ENCODE data around the gene DNAH11.
"Not testable (repeated sequence)": the region's sequence is repeated elsewhere in the genome, so short reads cannot be mapped to it uniquely, and the experiment has no call there.

Gene DNAH11

GRCh38 chr7:21617513-21617912 is 74.7 kb downstream of the DNAH11 start:
- DNase-seq (ENCODE audit: low read depth), result no peak

DNA sequence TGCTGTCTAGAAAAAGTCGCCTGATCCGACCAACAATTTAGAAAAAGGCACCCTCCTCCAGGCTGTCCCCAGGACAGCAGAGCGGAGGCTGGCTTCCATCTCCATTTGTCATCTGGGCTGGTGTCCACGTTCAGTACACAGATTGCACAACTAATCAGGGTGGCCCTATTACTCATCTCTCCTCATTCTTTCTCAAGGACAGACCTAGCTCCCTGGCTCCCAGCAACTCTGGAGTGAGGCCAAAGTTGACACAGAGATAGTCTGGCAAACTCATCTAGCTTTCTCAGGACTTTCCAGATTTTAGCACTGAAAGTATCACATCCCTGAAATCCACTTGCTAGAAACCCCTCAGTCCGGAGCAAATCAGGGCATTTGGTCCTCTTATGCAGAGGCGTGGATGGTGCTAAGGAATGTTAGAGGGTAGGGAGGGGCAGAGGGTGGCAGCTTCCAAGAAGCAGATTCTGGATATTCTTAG is 75.1 kb downstream of the DNAH11 start:
- no peak for DNase-seq (ENCODE audit: low read depth)

DNA sequence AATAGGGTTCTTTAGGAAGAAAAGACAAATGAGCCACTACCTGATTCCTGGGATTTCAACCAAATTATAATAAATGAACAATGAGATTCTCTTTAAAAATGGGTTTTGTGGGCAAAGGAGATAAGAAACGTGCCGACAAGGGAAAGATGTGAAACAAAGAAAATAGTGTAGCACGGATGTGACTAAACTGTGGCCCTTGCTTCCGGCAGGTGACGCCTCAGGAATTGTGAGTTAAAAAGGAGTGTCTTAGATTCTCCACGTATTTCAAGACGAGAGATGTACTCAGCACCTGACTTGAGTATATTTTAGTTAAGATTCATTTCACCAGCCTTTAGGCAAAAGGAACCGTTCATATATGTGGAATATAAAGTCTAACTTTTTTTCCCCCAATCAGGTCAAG is 75.9 kb downstream of the DNAH11 start:
- DNase-seq (ENCODE audit: low read depth), result no peak

- no peak for DNase-seq (ENCODE audit: low read depth)
Observed at GRCh38 chr7:21620054-21620453, 77.2 kb downstream of the DNAH11 start.

DNA sequence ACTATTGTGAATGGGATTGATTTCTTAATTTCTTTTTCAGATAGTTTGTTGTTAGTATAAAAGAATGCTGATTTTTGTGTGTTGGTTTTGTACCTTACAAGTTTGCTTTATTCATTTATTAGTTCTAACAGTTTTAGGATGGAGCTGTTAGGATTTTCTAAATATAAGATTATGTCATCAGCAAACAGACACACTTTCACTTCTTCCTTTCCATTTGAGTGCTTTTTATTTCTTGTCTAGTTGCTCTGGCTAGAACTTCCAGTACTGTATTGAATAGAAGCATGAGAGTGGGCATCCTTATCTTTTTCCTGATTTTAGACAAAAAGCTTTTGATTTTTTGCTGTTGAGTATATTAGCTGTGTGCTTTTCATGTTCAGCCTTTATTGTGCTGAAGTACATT is 81.5 kb downstream of the DNAH11 start:
- no peak for DNase-seq (ENCODE audit: low read depth)

DNA sequence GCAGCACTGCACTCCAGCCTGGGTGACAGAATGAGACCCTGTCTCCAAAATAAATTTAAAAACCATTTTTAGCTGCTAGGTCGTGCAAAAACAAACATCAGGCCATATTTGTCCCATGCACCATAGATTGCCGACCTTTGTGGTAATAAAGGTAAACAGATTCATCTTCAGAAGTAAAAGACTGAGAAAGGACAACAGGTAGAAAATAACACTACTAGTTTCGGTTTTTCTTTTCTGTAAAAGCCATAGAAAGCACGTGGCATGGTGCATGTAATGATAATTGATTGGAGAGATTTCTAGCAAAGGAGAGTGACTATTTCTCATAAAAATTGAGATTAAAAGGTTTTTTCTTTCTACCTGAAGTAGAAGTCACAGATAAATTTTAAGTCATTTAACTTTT is 93.9 kb downstream of the DNAH11 start:
- DNase-seq (ENCODE audit: low read depth), result no peak

- DNase-seq (ENCODE audit: low read depth), result no peak
Observed at GRCh38 chr7:21639206-21639868, 96.5 kb downstream of the DNAH11 start.

- no peak for DNase-seq (ENCODE audit: low read depth)
Observed at GRCh38 chr7:21640105-21640504, 97.3 kb downstream of the DNAH11 start.

- no peak for DNase-seq (ENCODE audit: low read depth)
Observed at GRCh38 chr7:21641546-21641945, 98.7 kb downstream of the DNAH11 start.

GRCh38 chr7:21642422-21642821 is 99.6 kb downstream of the DNAH11 start:
- DNase-seq (ENCODE audit: low read depth), result no peak

DNA sequence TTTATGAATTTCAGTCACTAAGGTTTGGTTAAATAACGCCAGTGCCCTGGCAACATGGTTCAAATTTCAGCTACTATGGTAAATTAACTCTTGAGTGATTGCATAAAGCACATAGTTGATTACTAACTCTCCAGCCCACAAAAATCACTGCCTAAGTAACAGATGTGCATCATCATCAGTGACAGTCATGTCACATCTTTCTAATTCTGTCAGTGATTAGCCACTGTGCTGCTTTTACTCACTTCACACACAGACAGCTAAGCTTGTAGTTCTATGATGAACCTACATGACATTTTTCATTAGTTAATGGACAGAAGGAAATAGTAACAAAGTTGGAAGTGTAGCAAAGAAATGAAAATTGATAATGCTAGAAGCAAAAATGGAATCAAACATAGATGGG is 108.9 kb downstream of the DNAH11 start:
- no peak for DNase-seq (ENCODE audit: low read depth)

- no peak for DNase-seq (ENCODE audit: low read depth)
Observed at GRCh38 chr7:21653623-21654022, 110.8 kb downstream of the DNAH11 start.

DNA sequence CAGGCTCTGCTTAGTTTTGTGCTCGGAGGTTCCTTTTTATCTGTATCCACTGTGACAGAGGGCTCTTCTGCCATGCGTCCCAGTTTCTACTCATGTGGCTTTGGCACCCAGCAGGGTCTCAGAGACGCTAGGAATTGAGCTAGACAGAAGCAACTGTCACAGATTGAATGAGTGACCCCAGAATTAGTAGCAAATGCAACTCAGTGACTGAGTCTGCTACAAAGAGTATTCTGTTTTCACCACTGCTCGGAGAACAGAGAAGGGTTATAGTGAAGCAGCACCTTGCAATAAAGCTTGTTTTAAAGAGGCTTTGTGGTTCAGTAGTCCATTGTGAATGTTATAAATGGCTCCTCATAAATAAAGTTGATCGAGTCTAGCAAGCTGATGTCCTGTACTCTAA is 113.2 kb downstream of the DNAH11 start:
- DNase-seq (ENCODE audit: low read depth), result no peak

DNA sequence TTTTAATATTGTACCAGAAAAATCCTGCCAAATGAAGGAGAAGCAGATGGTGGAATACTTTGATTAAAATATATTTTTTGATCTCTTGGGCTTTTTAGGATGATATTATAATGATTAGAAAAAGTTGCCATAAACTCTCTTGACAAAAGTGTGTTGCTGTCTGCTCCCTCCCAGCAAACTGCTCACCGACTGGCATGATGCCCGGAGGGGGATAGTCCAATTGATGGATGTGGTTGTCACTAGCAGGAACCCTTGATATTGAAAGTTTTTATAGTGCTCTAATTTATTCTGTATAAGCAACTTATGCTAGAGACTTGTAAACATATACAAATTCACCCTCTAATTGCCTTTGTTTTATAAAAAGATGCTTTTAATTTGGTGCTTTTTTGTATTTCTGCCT is 114.0 kb downstream of the DNAH11 start:
- no peak for DNase-seq (ENCODE audit: low read depth)

DNA sequence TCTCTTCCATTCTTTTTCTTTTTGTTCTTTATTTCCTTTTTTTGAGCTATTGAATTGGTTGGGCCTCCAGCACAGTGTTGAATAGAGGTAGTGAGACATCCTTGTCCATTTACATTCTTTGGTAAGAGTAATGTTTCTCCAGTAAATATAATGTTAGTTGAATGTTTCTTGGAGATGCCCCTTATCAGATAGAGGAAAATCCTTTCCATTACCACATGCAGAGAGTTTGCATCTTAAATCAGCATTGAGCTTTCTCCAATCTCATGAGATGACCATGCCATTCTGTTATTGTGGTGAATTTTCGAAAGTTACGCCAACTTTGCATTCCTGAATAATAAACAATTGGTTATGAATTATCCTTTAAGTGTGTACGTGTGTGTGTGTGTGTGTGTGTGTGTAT is 127.7 kb downstream of the DNAH11 start:
- no peak for DNase-seq (ENCODE audit: low read depth)

GRCh38 chr7:21671859-21672258 is 129.0 kb downstream of the DNAH11 start:
- DNase-seq (ENCODE audit: low read depth), result no peak

GRCh38 chr7:21675255-21675654 is 132.4 kb downstream of the DNAH11 start:
- no peak for DNase-seq (ENCODE audit: low read depth)

GRCh38 chr7:21690705-21691104 is 147.9 kb downstream of the DNAH11 start:
- DNase-seq (ENCODE audit: low read depth), result no peak

DNA sequence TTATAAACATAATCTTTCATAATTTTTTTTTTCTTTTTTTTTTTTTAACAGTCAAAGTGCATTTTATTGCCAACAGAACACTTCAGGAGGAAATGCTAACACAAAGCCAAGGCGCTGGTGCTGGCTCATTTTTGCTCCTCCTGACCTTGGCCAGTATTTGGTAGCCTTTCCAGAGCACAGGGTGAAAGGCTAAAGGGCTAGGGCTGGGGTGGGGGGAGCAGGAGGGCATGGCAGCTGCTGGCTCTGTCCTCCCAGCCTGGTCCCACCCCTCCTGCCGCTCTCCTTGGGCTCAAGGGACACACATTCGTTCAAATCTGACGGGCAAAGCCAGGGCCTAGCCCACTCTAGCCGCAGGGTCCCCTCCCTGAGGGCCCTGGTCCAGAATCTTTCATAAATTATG is 148.3 kb downstream of the DNAH11 start:
- not testable (repeated sequence) for DNase-seq (ENCODE audit: low read depth)

- DNase-seq (ENCODE audit: low read depth), result not testable (repeated sequence)
Observed at GRCh38 chr7:21700587-21700986, 157.7 kb downstream of the DNAH11 start.

DNA sequence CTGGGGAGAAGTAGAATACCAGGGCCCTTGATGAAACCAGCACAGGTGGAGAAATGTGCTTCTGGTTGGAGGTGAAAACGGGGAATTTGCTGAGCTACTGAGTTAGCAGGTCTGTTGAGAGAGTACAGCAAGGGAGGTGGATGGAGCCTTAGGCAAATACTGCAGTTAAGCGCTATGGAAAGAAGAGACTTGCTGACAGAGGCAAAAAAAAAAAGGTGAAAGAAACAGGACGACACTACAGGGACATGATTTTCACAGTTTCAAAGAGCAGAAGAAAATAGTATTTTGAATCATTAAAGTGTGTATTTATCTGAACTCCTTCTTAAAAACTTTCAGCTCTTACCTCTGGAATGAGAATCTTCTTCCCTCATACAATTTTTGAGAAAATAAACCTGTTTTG is 159.5 kb downstream of the DNAH11 start:
- DNase-seq (ENCODE audit: low read depth), result no peak

- no peak for DNase-seq (ENCODE audit: low read depth)
Observed at GRCh38 chr7:21704359-21704758, 161.5 kb downstream of the DNAH11 start.

GRCh38 chr7:21706131-21706530 is 163.3 kb downstream of the DNAH11 start:
- DNase-seq (ENCODE audit: low read depth), result no peak

- DNase-seq (ENCODE audit: low read depth), result no peak
Observed at GRCh38 chr7:21707566-21707965, 164.7 kb downstream of the DNAH11 start.

DNA sequence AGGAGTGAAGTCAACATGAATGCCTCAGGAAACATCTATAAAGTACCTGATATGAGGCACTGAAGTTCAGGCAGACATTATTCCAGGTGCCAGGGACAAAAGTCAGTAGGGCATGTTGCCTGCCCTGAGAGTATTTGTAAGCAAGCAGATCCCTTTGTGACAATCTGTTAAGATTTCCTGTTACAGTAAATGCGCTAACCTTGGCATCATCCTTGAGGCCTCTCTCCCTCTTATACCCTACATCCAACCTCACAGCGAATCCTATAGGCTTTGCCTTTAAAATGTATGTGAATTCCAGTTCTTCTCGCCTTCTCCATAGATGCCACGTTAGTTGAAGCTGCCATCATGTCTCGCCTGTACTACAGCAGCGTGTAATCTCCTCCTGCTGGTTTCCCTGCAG is 165.3 kb downstream of the DNAH11 start:
- no peak for DNase-seq (ENCODE audit: low read depth)
